Tibial nerve (tissue), 3 donors: ENCODE measurements around the gene FBXO42.

Experiments used
- POLR2A ChIP-seq, 2 donors: fragments of 450-650 bp; IDR thresholded peaks; one replicate each; pipeline ENCODE4 v1.6.1; 2017; ENCODE audit warnings: antibody characterized with exemption in 2 of 2, mild to moderate bottlenecking in 2 of 2, moderate library complexity in 2 of 2
- TF ChIP-seq, protein P1 (sequence below), 5 experiments: fragments of 200-600 bp in 3 of 5; fragments of 450-650 bp in 2 of 5; sonication (generic) in 3 of 5; IDR thresholded peaks; one replicate each; pipeline ENCODE4 v1.5.1; 2016 to 2019; ENCODE audit warnings: antibody characterized with exemption in 5 of 5, mild to moderate bottlenecking in 3 of 5, moderate library complexity in 2 of 5

DNA sequence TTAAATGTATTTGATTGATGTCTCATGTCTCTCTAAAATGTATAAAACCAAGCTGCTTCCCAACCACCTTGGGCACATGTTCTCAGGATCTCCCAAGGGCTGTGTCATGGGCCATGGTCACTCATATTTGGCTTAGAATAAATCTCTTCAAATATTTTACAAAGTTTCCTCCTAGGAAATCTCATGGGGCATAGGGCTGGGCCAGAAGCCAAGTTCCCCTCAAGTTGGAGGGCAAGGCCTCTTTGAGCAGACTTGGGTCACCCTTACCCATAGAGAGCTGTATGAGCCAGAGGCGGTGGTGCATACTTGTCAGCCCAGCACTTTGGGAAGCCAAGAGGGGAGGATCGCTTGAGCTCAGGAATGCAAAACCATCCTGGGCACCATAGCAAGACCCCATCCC is 2.3 kb upstream of the FBXO42 start:
- TF ChIP-seq, protein P1, sequence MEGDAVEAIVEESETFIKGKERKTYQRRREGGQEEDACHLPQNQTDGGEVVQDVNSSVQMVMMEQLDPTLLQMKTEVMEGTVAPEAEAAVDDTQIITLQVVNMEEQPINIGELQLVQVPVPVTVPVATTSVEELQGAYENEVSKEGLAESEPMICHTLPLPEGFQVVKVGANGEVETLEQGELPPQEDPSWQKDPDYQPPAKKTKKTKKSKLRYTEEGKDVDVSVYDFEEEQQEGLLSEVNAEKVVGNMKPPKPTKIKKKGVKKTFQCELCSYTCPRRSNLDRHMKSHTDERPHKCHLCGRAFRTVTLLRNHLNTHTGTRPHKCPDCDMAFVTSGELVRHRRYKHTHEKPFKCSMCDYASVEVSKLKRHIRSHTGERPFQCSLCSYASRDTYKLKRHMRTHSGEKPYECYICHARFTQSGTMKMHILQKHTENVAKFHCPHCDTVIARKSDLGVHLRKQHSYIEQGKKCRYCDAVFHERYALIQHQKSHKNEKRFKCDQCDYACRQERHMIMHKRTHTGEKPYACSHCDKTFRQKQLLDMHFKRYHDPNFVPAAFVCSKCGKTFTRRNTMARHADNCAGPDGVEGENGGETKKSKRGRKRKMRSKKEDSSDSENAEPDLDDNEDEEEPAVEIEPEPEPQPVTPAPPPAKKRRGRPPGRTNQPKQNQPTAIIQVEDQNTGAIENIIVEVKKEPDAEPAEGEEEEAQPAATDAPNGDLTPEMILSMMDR (IDR thresholded peaks at IDR 0.05), result no peak
- TF ChIP-seq POLR2A (IDR thresholded peaks at IDR 0.05), result no peak
